Embryonic facial prominence (tissue), 1 donor: Measurements from ENCODE around the gene ARL15.

Experiments
- DNase-seq: peaks from one replicate; pipeline ENCODE4 v3.0.0-alpha.2; 2016; ENCODE audit errors: extremely low spot score

The ARL15 gene

GRCh38 chr5:54040018-54040417, 270.4 kb downstream of the ARL15 start:
- no peak for DNase-seq

GRCh38 chr5:54037205-54037604, 273.2 kb downstream of the ARL15 start:
- DNase-seq, result no peak

GRCh38 chr5:54030981-54031380, 279.4 kb downstream of the ARL15 start:
- DNase-seq, result no peak

GRCh38 chr5:54024466-54024865, 285.9 kb downstream of the ARL15 start:
- DNase-seq, result no peak

GRCh38 chr5:54022223-54022622, 288.1 kb downstream of the ARL15 start:
- no peak for DNase-seq

DNA sequence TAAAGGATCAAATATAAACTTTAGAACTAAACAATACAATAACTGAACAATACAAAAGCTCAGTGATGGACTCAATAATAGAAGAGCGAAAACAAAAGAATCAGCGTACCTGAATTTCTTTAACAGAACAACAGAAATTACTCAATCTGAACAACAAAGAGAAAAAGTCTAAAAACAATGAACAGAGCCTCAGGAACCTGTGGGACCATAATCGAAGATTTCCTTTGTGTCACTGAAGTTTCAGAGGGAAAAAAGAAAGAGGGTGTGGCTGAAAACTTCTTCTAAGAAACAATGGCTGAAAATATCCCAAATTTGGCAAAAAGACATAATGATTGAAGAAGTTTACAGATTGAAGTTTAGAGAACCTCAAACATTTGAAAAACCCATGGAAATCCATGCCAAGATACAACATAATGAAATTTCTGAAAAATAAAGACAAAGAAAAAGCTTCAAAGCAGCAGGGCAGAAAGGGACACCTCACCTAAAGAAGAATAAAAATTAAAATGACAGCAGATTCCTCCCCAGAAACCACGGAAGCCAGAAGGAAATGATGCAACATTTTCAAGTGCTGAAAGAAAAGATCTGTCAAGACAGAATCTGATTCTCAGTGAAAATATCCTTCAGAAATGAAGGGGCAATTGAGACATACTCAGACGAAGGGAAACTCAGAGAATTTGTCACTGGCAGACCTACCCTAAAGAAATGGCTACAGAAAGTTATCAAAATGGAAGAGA, 288.8 kb downstream of the ARL15 start:
- no peak for DNase-seq

GRCh38 chr5:54018438-54018837, 291.9 kb downstream of the ARL15 start:
- no peak for DNase-seq

DNA sequence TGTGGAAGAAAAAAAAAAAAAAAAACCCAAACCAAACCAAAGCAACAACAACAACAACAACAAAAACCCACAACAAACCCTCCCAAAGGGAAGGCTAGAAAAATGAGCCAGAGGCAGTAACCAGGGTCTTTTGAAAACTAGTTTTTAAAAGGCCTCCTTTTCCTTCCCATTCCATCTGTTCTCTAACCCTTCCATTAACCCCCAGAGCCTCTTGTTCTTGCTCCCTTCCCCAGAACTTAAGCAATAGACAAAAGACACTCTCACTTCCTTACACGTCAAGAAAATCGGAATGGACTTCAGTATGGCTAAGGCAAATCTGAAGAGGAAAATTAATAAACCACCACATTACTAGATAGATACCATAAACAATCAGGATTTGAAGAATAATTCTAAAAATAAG, 292.8 kb downstream of the ARL15 start:
- DNase-seq, result no peak

- DNase-seq, result no peak
Measured at GRCh38 chr5:54013556-54014194, 296.7 kb downstream of the ARL15 start.

- no peak for DNase-seq
Measured at GRCh38 chr5:54009828-54010227, 300.5 kb downstream of the ARL15 start.

DNA sequence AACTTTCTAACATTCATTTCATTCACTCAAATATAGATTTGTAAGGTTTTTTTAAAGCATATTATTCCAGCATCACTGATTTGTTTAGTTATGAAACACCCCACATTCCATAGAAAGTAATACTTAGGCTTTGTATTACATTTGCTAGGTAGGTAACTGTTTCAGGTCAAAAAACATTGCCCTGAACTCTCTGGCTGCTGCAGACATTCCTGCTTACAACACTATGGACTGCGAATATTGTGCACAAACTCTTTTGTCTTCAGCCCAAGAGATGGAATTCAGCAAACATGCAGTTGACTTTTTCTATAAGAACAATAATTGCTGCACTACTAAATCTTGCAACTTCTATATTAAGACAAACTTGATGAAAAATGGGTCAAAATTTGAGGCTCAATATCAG, 301.0 kb downstream of the ARL15 start:
- DNase-seq, result no peak

- DNase-seq, result no peak
Measured at GRCh38 chr5:54007827-54008777, 302.3 kb downstream of the ARL15 start.

DNA sequence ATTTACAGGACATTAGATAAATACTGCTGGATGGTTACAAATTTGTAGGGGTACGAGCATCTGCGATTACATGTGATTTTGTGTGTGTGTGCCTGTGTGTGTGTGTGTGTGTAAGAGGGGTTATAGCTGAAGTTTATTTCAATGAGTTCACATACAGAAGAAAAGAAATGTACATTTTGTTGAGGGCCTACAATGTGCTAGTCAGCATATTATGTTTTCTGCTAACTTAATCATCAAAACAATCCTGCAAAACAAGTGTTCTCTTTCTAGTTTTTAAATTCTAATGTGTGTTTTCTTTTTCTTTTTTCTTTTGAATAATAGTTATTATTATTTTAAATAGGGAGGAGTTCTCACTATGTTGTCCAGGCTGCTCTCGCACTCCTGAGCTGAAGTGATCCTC, 305.7 kb downstream of the ARL15 start:
- no peak for DNase-seq

GRCh38 chr5:54002779-54003178, 307.6 kb downstream of the ARL15 start:
- no peak for DNase-seq

- DNase-seq, result no peak
Measured at GRCh38 chr5:54001976-54002775, 308.2 kb downstream of the ARL15 start.

DNA sequence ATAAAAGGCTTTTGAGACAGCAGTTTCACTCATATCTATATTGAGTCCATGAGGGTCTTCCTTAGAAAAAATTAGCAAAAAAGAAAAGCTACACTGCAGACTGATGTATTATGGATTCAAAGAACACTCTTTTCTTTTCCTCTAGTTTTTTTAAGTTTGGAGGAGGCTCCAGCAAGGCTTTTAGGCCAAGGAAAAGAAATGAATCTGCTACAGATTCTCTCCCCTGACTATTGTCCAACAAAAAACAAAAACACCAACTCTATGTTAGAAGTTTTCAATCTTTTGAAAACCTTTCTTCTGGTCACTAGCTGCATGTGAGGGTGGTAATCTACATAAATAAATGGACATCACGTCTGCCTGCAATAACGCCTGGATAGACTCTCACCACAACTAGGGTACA, 310.4 kb downstream of the ARL15 start:
- DNase-seq, result no peak

- no peak for DNase-seq
Measured at GRCh38 chr5:53997736-53998627, 312.4 kb downstream of the ARL15 start.

GRCh38 chr5:53996008-53996407, 314.4 kb downstream of the ARL15 start:
- DNase-seq, result no peak

GRCh38 chr5:53994148-53994547, 316.2 kb downstream of the ARL15 start:
- DNase-seq, result no peak

GRCh38 chr5:53991942-53992341, 318.4 kb downstream of the ARL15 start:
- DNase-seq, result no peak

DNA sequence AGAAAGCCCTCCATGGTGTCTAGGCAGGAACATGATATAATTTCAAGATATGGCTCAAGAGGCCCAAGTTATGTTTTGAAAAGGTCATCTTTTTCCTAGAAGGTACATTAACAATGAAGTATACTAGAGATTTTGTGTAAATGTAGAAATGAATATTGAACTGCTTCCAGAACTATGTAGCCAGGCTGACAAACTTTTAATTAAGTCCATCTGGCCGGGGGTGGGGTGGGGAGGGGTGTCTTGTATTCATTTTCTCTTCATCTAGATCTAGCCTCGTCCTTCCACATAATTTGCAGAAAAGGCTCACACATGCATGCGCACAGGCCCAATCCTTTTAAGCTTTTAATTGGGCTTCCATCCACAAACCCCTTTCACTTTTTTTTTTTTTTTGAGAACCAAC, 323.3 kb downstream of the ARL15 start:
- no peak for DNase-seq
